GM21526 (cell line): ENCODE data around the gene CTLA4.

Experiments
- ATAC-seq: cut with Tn5 transposase; IDR thresholded peaks from one replicate; pipeline ENCODE4 v1.9.1; 2021; ENCODE audit warnings: moderate library complexity; ENCODE audit not compliant: unreplicated experiment, low FRiP score

Gene CTLA4

GRCh38 chr2:203889542-203889941 is 22.0 kb downstream of the CTLA4 start:
- ATAC-seq, result no peak

- no peak for ATAC-seq
Observed at GRCh38 chr2:203889944-203890343, 22.4 kb downstream of the CTLA4 start.

GRCh38 chr2:203890733-203891132 is 23.2 kb downstream of the CTLA4 start:
- no peak for ATAC-seq

- no peak for ATAC-seq
Observed at GRCh38 chr2:203891474-203891873, 23.9 kb downstream of the CTLA4 start.

- no peak for ATAC-seq
Observed at GRCh38 chr2:203892207-203892606, 24.6 kb downstream of the CTLA4 start.

GRCh38 chr2:203893401-203893800 is 25.8 kb downstream of the CTLA4 start:
- ATAC-seq, result no peak

GRCh38 chr2:203893840-203894239 is 26.3 kb downstream of the CTLA4 start:
- no peak for ATAC-seq

GRCh38 chr2:203894262-203894661 is 26.7 kb downstream of the CTLA4 start:
- no peak for ATAC-seq

GRCh38 chr2:203897544-203897943 is 30.0 kb downstream of the CTLA4 start:
- ATAC-seq, result no peak

GRCh38 chr2:203898657-203899056 is 31.1 kb downstream of the CTLA4 start:
- no peak for ATAC-seq

GRCh38 chr2:203900253-203900652 is 32.7 kb downstream of the CTLA4 start:
- no peak for ATAC-seq

- ATAC-seq, result no peak
Observed at GRCh38 chr2:203904022-203904421, 36.5 kb downstream of the CTLA4 start.

- ATAC-seq, result no peak
Observed at GRCh38 chr2:203905656-203906055, 38.1 kb downstream of the CTLA4 start.

GRCh38 chr2:203908066-203908796 is 40.7 kb downstream of the CTLA4 start:
- no peak for ATAC-seq

GRCh38 chr2:203908797-203909185 is 41.2 kb downstream of the CTLA4 start:
- ATAC-seq, result no peak

GRCh38 chr2:203909261-203909967 is 41.8 kb downstream of the CTLA4 start:
- ATAC-seq, result no peak

- no peak for ATAC-seq
Observed at GRCh38 chr2:203909974-203910373, 42.4 kb downstream of the CTLA4 start.

- ATAC-seq, result no peak
Observed at GRCh38 chr2:203913947-203914346, 46.4 kb downstream of the CTLA4 start.

- no peak for ATAC-seq
Observed at GRCh38 chr2:203914546-203915182, 47.1 kb downstream of the CTLA4 start.

GRCh38 chr2:203915256-203915655 is 47.7 kb downstream of the CTLA4 start:
- ATAC-seq, result no peak

GRCh38 chr2:203916756-203917155 is 49.2 kb downstream of the CTLA4 start:
- no peak for ATAC-seq

- no peak for ATAC-seq
Observed at GRCh38 chr2:203918264-203918663, 50.7 kb downstream of the CTLA4 start.
